AG04450 (cell line): ENCODE measurements around the gene DESI1. TPM values are rescaled to one million over a fixed set of nuclear protein-coding genes. Genes with fewer than 3 reads are reported as not detected.

Source experiments
- CTCF ChIA-PET: fragments of 300-600, 350-600 bp; formaldehyde crosslinking; extraction: SDS; loops from one replicate; lab custom pipeline; 2022; ENCODE audit warnings: antibody characterized with exemption, inconsistent platforms; lab: Charles Lee
- POLR2A ChIA-PET: fragments of 350-600 bp; formaldehyde crosslinking; extraction: SDS; loops from one replicate; lab custom pipeline; 2021; ENCODE audit warnings: antibody characterized with exemption, inconsistent platforms; lab: Yijun Ruan, JAX
- DNase-seq: peaks from one replicate; pipeline ENCODE4 v3.0.0-alpha.2; 2011; ENCODE audit warnings: low read depth, low spot score
- H3K27ac ChIP-seq: one replicate; pipeline ENCODE4 v1.5.1; 2012; ENCODE audit warnings: low read depth, low read length, control low read depth
- H3K27me3 ChIP-seq: one replicate; pipeline ENCODE4 v1.6.0; 2012; ENCODE audit warnings: low read length; ENCODE audit not compliant: control insufficient read depth, insufficient read depth
- H3K4me3 ChIP-seq: 2 replicates; pipeline ENCODE4 v1.5.1; 2011; ENCODE audit warnings: mild to moderate bottlenecking, low read depth, low read length, control low read depth
- H3K9me3 ChIP-seq: 2 replicates; pipeline ENCODE4 v1.5.1; 2012; ENCODE audit warnings: low read length; ENCODE audit not compliant: control insufficient read depth, insufficient read depth
- CTCF ChIP-seq: IDR thresholded peaks from 2 replicates; pipeline ENCODE4 v1.5.1; 2011; ENCODE audit warnings: low read depth, low read length, control low read depth, inconsistent platforms
- polyA plus RNA-seq: library from polyadenylated mRNA; depleted of rRNA; stranded (reverse); fragments of >200 nt; gene quantifications from 2 replicates; pipeline ENCODE4 v1.2.3, GENCODE V29; 2011

The DESI1 gene
- polyA plus RNA-seq, 1 experiment = 22.3 TPM

- no peak for TF ChIP-seq CTCF
These were observed 56.3 kb downstream of the DESI1 start for GRCh38 chr22:41564563-41564962.

GRCh38 chr22:41563051-41563711 is 57.7 kb downstream of the DESI1 start:
- POLR2A ChIA-PET = interaction anchor here (0.6 to 1.2 kb wide), 2 partner anchors 11 to 27 kb away, joined by 6 to 9 read pairs; partner anchors contain the start of gene PMM1
- TF ChIP-seq CTCF = no peak
- no peak for DNase-seq
- peak overlapping the region; percentile 84 for H3K4me3 ChIP-seq
- CTCF ChIA-PET = interaction anchor here (0.8 to 1.5 kb wide), 4 partner anchors 10 to 159 kb away, joined by 3 to 4 read pairs (median 4); no protein-coding TSS in a partner anchor
- H3K27me3 ChIP-seq = no peaks in the 10 kb centered on the region
- H3K9me3 ChIP-seq = no peaks in the 10 kb centered on the region
- peak overlapping the region; percentile 78 for H3K27ac ChIP-seq

More at GRCh38 chr22:41564563-41564962, 56.3 kb downstream of the DESI1 start:
- H3K27ac ChIP-seq = peak overlapping the region; percentile 94
- no peak for DNase-seq
- H3K27me3 ChIP-seq = no peaks in the 10 kb centered on the region
- H3K9me3 ChIP-seq = no peaks in the 10 kb centered on the region
- POLR2A ChIA-PET = interaction anchor here (2.7 kb wide), 1 partner anchor 25 kb away, joined by 12 read pairs; the partner anchor contains the start of gene PMM1
- CTCF ChIA-PET = no interaction called here
- no peak overlapping the region for H3K4me3 ChIP-seq

- no peak for TF ChIP-seq CTCF
- POLR2A ChIA-PET = interaction anchor here (1.2 kb wide), 1 partner anchor 27 kb away, joined by 9 read pairs; the partner anchor contains the start of gene PMM1
- DNase-seq = no peak
- Histone ChIP-seq H3K9me3 (no peaks in the 10 kb centered on the region), H3K27me3 (no peaks in the 10 kb centered on the region), H3K27ac (peak overlapping the region; percentile 78), H3K4me3 (peak overlapping the region; percentile 84)
- CTCF ChIA-PET = interaction anchor here (1.2 to 1.5 kb wide), 3 partner anchors 9 to 35 kb away, joined by 3 to 4 read pairs (median 4); no protein-coding TSS in a partner anchor
These were observed 58.4 kb downstream of the DESI1 start for GRCh38 chr22:41562461-41562860.

GRCh38 chr22:41561788-41562187 is 59.1 kb downstream of the DESI1 start:
- ChIA-PET POLR2A (interaction anchor here (1.1 kb wide), 1 partner anchor 18 kb away, joined by 4 read pairs; no protein-coding TSS in a partner anchor), CTCF (no interaction called here)
- Histone ChIP-seq H3K9me3 (no peaks in the 10 kb centered on the region), H3K27me3 (no peaks in the 10 kb centered on the region), H3K4me3 (peak overlapping the region; percentile 84), H3K27ac (no peak overlapping the region)
- TF ChIP-seq CTCF = no peak
- no peak for DNase-seq

GRCh38 chr22:41561335-41561734 is 59.5 kb downstream of the DESI1 start:
- H3K4me3 ChIP-seq = peak overlapping the region; percentile 84
- DNase-seq = no peak
- CTCF ChIA-PET = no interaction called here
- peak overlapping the region; percentile 61 for H3K27ac ChIP-seq
- POLR2A ChIA-PET = interaction anchor here (1.1 to 1.7 kb wide), 2 partner anchors 18 to 28 kb away, joined by 4 to 9 read pairs; partner anchors contain the start of gene PMM1
- no peaks in the 10 kb centered on the region for H3K9me3 ChIP-seq
- no peaks in the 10 kb centered on the region for H3K27me3 ChIP-seq
- no peak for TF ChIP-seq CTCF
